ENCODE measurements around the gene DIS3L2.
"Not testable (repeated sequence)": the region's sequence is repeated elsewhere in the genome, so short reads cannot be mapped to it uniquely, and the experiment has no call there.

The DIS3L2 gene

GRCh38 chr2:232363064-232363783, 401.7 kb downstream of the DIS3L2 start:
- DNase-seq = not testable (repeated sequence)

GRCh38 chr2:232363784-232364615, 402.5 kb downstream of the DIS3L2 start:
- DNase-seq = no peak

GRCh38 chr2:232364806-232365594, 403.5 kb downstream of the DIS3L2 start:
- DNase-seq = not testable (repeated sequence)

DNA sequence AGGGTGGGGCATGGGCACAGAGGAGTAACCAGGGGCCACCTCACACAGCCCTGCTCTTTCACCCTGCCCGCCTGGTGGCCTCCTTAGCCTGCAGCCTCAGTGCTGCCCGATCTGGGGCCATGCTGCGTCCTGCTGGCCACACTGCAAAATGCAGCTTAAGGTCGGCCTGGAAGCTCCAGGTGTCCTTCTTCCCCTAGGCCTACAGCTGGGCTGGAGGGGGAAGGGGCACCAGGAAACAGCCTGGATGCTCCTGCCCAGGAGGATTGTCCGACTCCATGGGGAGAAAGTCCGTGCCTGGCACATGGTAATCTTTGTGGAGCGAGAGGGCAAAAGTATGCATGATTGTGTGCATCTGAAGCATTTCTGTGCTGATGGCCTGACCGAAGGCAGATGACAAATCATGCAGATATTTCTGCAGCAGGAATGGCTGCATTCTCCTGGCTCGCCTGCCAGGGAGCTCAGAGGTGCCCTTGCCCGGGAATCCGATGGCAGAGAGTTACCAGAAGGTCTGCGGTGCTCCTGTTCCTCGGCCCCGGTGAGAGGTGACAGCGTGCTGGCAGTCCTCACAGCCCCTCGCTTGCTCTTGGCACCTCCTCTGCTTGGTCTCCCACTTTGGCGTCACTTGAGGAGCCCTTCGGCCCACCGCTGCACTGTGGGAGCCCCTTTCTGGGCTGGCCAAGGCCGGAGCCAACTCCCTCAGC, 404.3 kb downstream of the DIS3L2 start:
- peak; percentile 20 for DNase-seq

DNA sequence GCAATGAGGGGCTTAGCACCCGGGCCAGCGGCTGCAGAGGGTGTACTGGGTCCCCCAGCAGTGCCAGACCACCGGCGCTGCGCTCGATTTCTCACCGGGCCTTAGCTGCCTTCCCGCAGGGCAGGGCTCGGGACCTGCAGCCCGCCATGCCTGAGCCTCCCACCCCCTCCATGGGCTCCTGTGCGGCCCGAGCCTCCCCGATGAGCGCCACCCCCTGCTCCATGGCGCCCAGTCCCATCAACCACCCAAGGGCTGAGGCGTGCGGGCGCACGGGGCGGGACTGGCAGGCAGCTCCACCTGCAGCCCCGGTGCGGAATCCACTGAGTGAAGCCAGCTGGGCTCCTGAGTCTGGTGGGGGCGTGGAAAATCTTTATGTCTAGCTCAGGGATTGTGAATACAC, 404.9 kb downstream of the DIS3L2 start:
- not testable (repeated sequence) for DNase-seq

- no peak for DNase-seq
Measured at GRCh38 chr2:232367016-232367415, 405.5 kb downstream of the DIS3L2 start.

DNA sequence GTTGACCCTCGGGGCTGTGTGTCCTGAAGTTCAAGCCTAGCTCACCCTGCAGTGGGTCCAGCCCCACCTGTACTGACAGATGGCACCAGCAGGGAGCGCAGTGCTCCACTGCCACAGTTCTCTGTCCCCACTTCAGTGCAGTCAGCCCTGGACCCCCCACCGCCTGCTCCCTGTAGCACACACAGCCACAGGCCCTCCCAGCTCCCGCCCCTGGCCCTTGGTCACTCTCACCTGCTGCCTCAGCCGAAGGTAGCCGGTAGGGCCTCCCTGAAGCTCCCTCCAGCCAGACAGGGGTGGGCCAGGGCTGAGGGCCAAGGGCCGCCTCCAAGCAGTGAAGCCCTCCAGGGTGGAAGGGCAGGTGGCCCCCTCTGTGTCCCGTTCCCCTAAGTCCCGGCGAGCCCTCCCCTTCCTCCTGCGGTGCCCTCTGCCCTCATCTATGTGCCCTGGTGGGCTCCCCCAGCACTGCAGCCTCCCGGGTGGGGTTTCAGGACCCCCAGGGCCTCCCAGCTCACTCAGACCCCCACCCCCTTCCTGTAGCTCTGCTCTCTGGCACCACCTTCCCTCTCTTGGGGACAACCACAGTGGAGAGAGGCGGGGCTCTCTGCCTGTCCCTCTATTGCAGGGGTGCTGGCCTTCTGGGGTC, 406.2 kb downstream of the DIS3L2 start:
- no peak for DNase-seq

DNA sequence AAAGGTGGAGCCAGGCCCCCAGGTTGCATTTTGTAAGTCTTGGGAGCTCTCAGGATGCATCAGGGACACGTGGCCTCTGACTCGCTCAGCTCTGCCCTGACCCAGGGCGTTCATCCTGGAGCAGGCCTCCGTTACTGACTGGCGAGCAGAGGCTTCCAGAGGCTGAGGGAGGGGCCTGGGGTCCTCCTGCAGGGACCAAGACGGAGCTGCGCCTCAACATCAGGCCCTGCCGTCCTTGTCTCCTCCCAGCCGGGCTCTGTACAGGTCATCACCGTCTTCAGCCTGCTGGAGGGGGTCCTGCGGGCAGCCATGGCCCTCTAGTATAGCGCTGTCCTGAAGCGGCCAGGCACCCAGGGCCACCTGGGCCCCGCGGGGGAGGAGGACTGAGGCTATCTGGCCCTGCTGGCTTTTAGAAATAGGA, 406.8 kb downstream of the DIS3L2 start:
- DNase-seq = no peak

DNA sequence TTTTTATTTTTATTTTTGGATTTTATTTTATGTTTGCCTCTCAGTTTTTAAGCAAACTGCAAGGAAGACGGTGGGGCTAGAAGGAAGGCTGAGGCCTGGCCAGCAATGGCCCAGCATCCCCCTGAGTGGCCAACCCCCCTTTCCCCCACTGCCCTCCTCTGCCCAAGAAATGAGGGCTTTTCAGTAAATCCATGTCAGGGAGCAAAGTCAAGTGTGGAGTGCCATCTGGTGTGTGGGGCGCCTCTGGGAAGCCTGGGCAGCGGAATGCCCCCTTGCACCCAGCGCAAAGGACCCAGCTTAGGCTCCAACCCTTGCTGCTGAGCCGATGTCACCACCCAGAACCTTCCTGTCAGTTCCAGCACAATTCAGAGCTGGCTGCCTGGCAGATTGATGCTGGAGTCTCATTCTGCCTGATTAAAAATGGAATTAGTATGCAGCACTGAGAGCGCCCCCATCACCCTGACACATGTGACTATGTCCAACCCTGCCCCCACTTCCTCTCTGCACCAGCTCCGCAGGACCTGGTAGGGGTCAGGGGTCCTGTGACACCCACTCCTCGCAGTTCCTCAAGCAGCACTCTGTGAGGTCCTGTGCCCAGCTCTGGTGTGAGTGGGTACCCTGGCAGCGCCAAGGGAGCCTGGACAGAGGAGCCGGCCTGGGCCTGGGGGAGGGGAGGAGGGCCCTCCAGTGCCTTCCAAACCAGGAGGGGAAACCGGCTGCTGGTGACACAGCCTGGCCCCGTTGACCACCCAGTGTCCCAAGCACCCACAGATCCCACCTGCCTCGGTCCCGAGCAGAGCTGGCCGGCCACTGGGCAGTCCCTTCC, 407.8 kb downstream of the DIS3L2 start:
- DNase-seq = no peak

DNA sequence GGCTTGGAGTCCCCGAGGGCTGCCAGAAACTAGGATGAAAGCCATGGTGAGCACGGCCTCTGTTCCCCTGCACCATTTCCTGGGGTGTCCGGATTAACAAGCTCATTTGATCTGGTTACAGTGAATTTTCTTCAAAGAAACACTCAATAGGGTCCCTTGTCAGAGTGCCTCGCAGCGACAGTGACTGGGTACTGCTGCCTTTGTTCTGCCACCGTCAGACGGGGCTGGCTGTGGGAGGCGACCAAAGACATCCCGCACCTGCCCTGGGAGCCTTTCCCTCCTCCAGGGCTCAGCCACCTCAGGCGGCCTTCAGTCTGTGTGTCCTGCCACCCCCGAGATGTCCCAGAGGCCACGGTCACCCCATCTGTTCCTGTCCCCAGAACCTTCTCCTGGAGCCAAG, 408.5 kb downstream of the DIS3L2 start:
- not testable (repeated sequence) for DNase-seq

GRCh38 chr2:232372231-232373208, 411.0 kb downstream of the DIS3L2 start:
- no peak for DNase-seq

DNA sequence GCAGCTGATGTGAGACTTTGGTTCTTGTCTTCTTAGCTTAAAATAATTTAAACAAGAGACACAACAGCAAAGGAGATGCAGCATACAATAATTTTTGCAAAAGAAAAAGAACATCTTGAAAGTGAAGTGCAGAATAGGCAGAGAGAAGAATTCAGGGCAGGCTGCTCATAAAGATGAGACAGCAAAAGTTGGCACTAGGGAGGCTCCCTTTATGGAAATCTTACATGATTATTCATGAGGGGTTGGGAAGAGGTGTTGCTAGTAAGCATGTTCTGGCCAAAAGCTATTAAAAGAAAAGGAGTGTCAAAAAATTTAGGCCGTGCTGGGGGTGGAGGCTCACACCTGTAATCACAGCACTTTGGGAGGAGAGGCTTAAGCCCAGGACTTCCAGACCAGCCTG, 412.8 kb downstream of the DIS3L2 start:
- DNase-seq = no peak

- no peak for DNase-seq
Measured at GRCh38 chr2:232375164-232375563, 413.7 kb downstream of the DIS3L2 start.

GRCh38 chr2:232376260-232376659, 414.7 kb downstream of the DIS3L2 start:
- no peak for DNase-seq

- DNase-seq = no peak
Measured at GRCh38 chr2:232376713-232377112, 415.2 kb downstream of the DIS3L2 start.

DNA sequence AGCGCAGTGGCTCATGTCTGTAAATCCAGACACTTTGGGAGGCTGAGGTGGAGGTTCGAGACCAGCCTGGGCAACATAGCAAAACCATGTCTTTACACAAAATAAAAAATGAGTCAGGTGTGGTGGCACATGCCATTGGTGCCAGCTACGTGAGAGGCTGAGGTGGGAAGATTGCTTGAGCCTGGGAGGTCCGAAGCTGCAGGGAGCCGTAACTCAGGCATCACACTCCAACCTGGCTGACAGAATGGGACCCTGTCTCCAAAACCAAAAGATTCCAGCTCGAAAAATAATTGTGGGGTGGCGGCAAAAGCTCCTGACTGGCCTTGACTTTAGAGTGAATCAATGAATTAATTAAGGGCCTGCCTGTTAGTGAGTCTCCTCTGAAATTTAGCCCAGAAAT, 415.8 kb downstream of the DIS3L2 start:
- DNase-seq = no peak

DNA sequence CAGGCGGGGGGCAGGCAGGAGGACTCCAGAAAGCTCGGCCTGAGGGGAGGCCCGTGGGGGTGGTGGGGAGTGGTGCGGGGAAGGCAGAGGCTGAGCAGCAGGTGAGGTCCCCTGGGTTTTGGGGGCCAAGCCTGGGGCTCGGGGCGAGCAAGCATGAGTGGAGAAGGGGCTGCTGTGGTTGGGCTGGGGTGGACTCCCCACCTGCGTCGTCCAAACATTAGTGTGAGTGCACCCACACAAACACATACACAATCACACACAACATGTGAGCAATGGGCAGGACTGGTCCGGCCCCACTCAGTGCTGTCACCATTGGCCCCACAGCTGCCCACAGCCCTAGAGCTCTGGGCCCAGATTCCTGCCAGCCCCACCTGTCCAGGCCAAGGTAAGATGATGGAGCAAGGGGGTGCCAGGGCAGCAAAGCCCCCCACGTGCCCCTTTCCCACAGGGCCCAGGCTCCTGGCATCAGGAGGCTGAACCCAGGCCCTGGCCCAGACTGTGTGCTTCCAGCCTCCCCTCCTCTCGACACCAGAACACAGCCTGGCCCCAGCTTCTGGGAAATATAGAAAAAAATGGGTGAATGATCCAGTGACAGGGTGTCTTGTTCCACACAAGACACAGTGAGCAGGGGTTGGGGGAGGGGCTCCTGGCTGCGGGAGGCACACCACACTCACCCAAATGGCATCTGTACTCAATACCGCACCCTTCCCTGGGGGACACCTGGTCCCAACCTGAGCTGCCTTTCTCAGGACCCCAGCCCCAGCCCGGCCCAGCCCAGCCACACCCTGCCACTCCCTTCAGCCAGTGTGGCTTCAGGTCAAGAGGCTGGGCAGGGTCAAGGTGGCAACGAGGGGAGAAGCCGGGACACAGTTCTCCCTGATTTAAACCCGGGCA, 416.6 kb downstream of the DIS3L2 start:
- DNase-seq = no peak

GRCh38 chr2:232378735-232379151, 417.2 kb downstream of the DIS3L2 start, which contains the start of gene ALPP:
Gene ALPP (plus strand): TSS chr2:232378751. CDS start chr2:232378803, 52 bp downstream.
- DNase-seq = not testable (repeated sequence)

Measured in NCI-H1092 (cell line).